Small intestine (tissue), 7 donors: Measurements from ENCODE around the gene TSPAN18. TPM values are rescaled to one million over a fixed set of nuclear protein-coding genes. Genes with fewer than 3 reads are reported as not detected.

Experiments used
- DNase-seq, 2 donors: peaks; one replicate each; pipeline versions ENCODE4 v3.0.0 to v3.0.0-alpha.2; 2013
- FAIRE-seq: peaks from 2 replicates; lab custom pipeline; 2012; peaks lifted over from hg19 to GRCh38; lab: Jason Lieb, UNC
- H3K27ac ChIP-seq, 3 donors: one replicate each; pipeline ENCODE4 v1.5.1; 2013; ENCODE audit warnings: low read length in 2 of 3, mild to moderate bottlenecking in 2 of 3, control low read depth in 1 of 3, inconsistent platforms in 1 of 3, low read depth in 1 of 3, moderate library complexity in 1 of 3
- H3K27me3 ChIP-seq, 3 donors: one replicate each; pipeline ENCODE4 v1.6.1; 2013; ENCODE audit warnings: low read length in 3 of 3, inconsistent platforms in 1 of 3; ENCODE audit not compliant: control insufficient read depth in 3 of 3, insufficient read depth in 3 of 3
- H3K36me3 ChIP-seq, 3 donors: one replicate each; pipeline ENCODE4 v1.6.1; 2013; ENCODE audit warnings: low read length in 3 of 3, inconsistent platforms in 1 of 3, low read depth in 1 of 3, mild to moderate bottlenecking in 1 of 3, moderate library complexity in 1 of 3; ENCODE audit not compliant: control insufficient read depth in 3 of 3, insufficient read depth in 2 of 3
- H3K4me1 ChIP-seq, 3 donors: one replicate each; pipeline ENCODE4 v1.6.1; 2013; ENCODE audit warnings: low read length in 2 of 3, inconsistent platforms in 1 of 3, low read depth in 1 of 3, mild to moderate bottlenecking in 1 of 3, moderate library complexity in 1 of 3; ENCODE audit not compliant: control insufficient read depth in 3 of 3, insufficient read depth in 2 of 3
- H3K4me3 ChIP-seq, 3 donors: one replicate each; pipeline ENCODE4 v1.5.1; 2013; ENCODE audit warnings: low read length in 3 of 3, control low read depth in 1 of 3, inconsistent platforms in 1 of 3, low read depth in 1 of 3, mild to moderate bottlenecking in 1 of 3, moderate library complexity in 1 of 3
- H3K9me3 ChIP-seq, 2 donors: one replicate each; pipeline ENCODE4 v1.6.1; 2013; ENCODE audit warnings: low read depth in 1 of 2, low read length in 1 of 2; ENCODE audit not compliant: control insufficient read depth in 2 of 2, insufficient read depth in 1 of 2
- whole genome bisulfite sequencing, 3 donors: extraction: QIAGEN DNeasy Blood & Tissue Kit; methylation state at CpG; one replicate each; pipeline ENCODE4 v1.1.7; 2013; 5-methylcytosine and 5-hydroxymethylcytosine counted together
- polyA plus RNA-seq, 4 donors: library from polyadenylated mRNA; stranded (reverse) in 3 of 4; unstranded in 1 of 4; fragments of 200-250 nt in 3 of 4; fragments of 120-200 nt in 1 of 4; gene quantifications; one replicate each; pipeline versions ENCODE4 v1.2.1 to v1.2.3, GENCODE V29; 2013
- donor health status: healthy with polysubstance abuse.
- donor health status: control.
- donor health status: control.
- donor health status: Bipolar disorder and iron deficiency.
- donor health status: healthy.

Gene TSPAN18
- polyA plus RNA-seq, 4 donors, result 1.1 to 45.2 (median 8.8) TPM; not detected in 1

DNA sequence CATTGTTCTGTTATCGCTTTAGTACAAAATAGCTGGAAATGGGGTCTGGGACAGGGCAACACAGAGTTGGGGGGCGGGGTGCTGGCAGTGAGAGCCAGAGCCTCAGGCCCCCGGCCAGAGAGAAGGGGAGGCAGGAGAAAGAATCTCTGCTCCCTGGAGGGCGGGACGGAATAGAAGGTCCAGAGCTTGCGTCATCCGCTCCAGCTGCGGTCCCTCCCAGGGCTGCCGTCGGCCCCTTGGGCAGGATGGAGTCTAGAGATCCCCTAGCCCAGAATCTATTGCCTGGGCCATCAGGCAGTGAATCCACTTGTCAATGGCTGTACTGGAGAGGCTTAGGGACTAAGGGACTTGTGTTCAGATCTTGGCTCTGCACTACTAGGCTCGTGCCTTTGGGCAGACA lies 218.9 kb downstream of the TSPAN18 start:
- no peaks in the 10 kb centered on the region for H3K9me3 ChIP-seq
- H3K27ac ChIP-seq, result peak overlapping the region in 1 of 3 donors; percentile 15
- no peak overlapping the region for H3K4me3 ChIP-seq
- no peak for DNase-seq
- no peaks in the 10 kb centered on the region for H3K27me3 ChIP-seq
- H3K36me3 ChIP-seq, result peaks cover 0 to 37% (median 0%) of the 10 kb centered on the region in 3 donors
- H3K4me1 ChIP-seq, result peaks cover 0 to 37% (median 0%) of the 10 kb centered on the region in 3 donors
- FAIRE-seq, result no peak
- WGBS, 3 donors, result 70 to 88% (median 81%) methylated on average over 11 of the region's 11 CpGs

GRCh38 chr11:44946263-44946662 lies 219.5 kb downstream of the TSPAN18 start:
- DNase-seq (no peak), FAIRE-seq (no peak)
- Histone ChIP-seq H3K27me3 (no peaks in the 10 kb centered on the region), H3K27ac (peak overlapping the region in 1 of 3 donors; percentile 41), H3K36me3 (peaks cover 0 to 31% (median 0%) of the 10 kb centered on the region in 3 donors), H3K4me3 (no peak overlapping the region), H3K9me3 (no peaks in the 10 kb centered on the region), H3K4me1 (peaks cover 0 to 36% (median 0%) of the 10 kb centered on the region in 3 donors)
- WGBS, 3 donors, result 69 to 80% (median 76%) methylated on average over 12 of the region's 12 CpGs

- Histone ChIP-seq H3K27ac (no peak overlapping the region), H3K27me3 (no peaks in the 10 kb centered on the region), H3K4me3 (no peak overlapping the region), H3K4me1 (peaks cover 0 to 32% (median 0%) of the 10 kb centered on the region in 3 donors), H3K36me3 (peaks cover 0 to 26% (median 0%) of the 10 kb centered on the region in 3 donors), H3K9me3 (no peaks in the 10 kb centered on the region)
- DNase-seq, result no peak
- no peak for FAIRE-seq
- WGBS, 3 donors, result 61 to 67% (median 63%) methylated on average over 8 to 9 of the region's 9 CpGs
These were observed 220.4 kb downstream of the TSPAN18 start for GRCh38 chr11:44947114-44947513.

- Histone ChIP-seq H3K4me1 (peaks cover 0 to 32% (median 0%) of the 10 kb centered on the region in 3 donors), H3K36me3 (peaks cover 0 to 26% (median 0%) of the 10 kb centered on the region in 3 donors), H3K4me3 (no peak overlapping the region), H3K27ac (no peak overlapping the region), H3K27me3 (no peaks in the 10 kb centered on the region), H3K9me3 (no peaks in the 10 kb centered on the region)
- FAIRE-seq, result no peak
- 76 to 89% (median 87%) methylated on average over 2 to 3 of the region's 3 CpGs for WGBS, 3 donors
- DNase-seq, result no peak
These were observed 221.4 kb downstream of the TSPAN18 start for GRCh38 chr11:44948155-44948554.

- H3K4me3 ChIP-seq, result peak overlapping the region; percentile 62 to 89 (median 62)
- DNase-seq (peak; percentile 46 to 74), FAIRE-seq (no peak)
- no peaks in the 10 kb centered on the region for H3K27me3 ChIP-seq
- H3K27ac ChIP-seq, result peak overlapping the region in 2 of 3 donors; percentile 63 to 87
- peaks cover 0 to 18% (median 0%) of the 10 kb centered on the region in 3 donors for H3K36me3 ChIP-seq
- H3K9me3 ChIP-seq, result no peaks in the 10 kb centered on the region
- peaks cover 0 to 23% (median under 1%) of the 10 kb centered on the region in 3 donors for H3K4me1 ChIP-seq
- WGBS, 3 donors, result 3 to 4% (median 4%) methylated on average over 50 to 57 of the region's 57 CpGs
These were observed 222.6 kb downstream of the TSPAN18 start for GRCh38 chr11:44949160-44950030.

DNA sequence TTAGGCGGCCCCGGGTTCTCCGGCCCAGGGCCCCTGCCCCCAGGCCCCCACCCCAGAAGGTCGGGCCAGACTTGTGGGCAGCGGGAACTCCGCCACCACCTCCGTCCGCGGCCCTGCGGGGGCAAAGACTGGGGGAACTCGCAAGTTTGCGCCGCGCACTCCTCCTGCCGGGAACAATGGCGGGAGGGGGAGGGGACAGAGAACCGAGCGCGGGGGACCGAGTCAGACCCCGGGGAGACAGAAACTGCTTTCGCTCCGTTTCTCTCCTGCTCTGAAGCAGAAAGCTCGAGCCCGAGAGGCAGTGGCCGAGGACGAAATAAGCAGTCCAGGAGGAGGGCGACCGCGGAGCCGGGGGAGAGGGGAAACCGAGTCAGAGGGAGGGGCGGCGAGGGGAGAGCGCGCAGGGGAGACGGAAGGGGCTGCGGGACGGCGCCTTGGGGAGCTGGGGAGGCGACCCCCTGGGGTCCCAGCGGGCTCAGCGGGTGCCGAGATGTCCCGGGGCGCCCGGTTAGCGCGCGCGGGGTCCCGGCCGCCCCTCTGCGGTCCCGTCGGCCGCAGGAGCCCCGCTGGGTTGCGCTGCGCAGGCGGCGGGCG lies 223.4 kb downstream of the TSPAN18 start:
- H3K4me3 ChIP-seq, result peak overlapping the region; percentile 62 to 89 (median 62)
- H3K27me3 ChIP-seq, result no peaks in the 10 kb centered on the region
- WGBS, 3 donors, result 1% methylated on average over 33 to 63 of the region's 63 CpGs
- H3K4me1 ChIP-seq, result peaks cover 0 to 29% (median 5%) of the 10 kb centered on the region in 3 donors
- H3K36me3 ChIP-seq, result peaks cover 0 to 18% (median 0%) of the 10 kb centered on the region in 3 donors
- H3K9me3 ChIP-seq, result no peaks in the 10 kb centered on the region
- DNase-seq (peak in 1 of 2 donors; percentile 68), FAIRE-seq (no peak)
- peak overlapping the region; percentile 63 to 87 (median 69) for H3K27ac ChIP-seq

DNA sequence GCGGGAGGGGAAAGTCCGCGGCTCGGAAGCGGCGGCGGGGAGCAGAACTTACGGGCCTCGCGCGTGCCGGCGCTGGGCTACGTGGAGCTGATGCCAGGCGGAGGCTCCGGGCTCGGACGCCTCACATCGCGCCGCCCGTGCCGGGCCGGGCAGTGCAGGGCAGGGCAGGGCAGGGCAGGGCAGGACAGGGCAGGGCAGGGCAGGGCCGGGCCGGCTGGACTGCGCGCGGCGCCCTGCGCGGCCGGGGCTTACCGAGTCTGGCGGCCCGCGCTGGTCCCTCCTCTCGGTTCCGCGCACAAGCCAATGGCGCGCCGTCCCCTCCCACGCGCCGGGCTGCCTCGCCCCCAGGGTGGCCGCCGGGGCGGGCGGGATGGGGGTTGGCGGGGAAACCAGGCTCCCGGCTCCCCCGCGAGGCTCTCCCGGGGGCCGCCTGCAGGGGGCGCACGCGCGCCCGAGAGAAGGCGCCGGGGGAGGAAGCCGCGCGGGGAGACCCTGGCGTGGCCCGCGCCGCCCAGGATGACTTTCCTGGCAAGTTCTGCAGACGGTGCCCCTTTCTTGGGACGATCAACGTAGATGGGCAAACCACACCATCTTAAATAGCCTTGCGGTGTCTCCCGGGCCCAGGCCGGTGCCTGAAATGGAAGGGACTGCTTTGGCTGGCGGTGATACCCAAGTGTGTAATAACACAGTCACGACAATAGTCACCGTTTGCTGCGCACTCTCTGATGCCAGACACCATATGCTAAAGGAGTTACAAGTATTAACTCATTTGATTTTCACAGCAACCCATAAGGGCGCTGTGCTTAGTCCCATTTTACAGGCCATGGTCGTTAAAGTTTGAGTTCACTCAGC lies 224.1 kb downstream of the TSPAN18 start, which contains the start of gene TP53I11:
TP53I11 (minus strand) TSS at position 259 of the 852 bp plus-strand sequence. CDS start 12,548 bp downstream, outside the sequence.
- Histone ChIP-seq H3K4me1 (peaks cover 3 to 36% (median 5%) of the 10 kb centered on the region in 3 donors), H3K36me3 (peaks cover 0 to 12% (median 0%) of the 10 kb centered on the region in 3 donors), H3K9me3 (no peaks in the 10 kb centered on the region), H3K4me3 (peak within 1 kb of the TSS; percentile 62 to 89 (median 62)), H3K27ac (peak within 1 kb of the TSS; percentile 63 to 87 (median 69)), H3K27me3 (no peaks in the 10 kb centered on the region)
- peak; percentile 79 to 85 for DNase-seq
- WGBS, 3 donors, result 7 to 13% (median 12%) methylated on average over 41 to 83 of the region's 83 CpGs
- no peak for FAIRE-seq
